OCI-LY7 (cell line): ENCODE results near the gene DHX15. TPM values are rescaled to one million over a fixed set of nuclear protein-coding genes. Genes with fewer than 3 reads are reported as not detected.

Experiments
- BruUV-seq: library from RNA; stranded (reverse); fragments of 400-500 nt; replicated peaks from 2 replicates; lab custom pipeline; 2021; lab: Mats Ljungman, UMichigan
- CTCF ChIA-PET: fragments of 300-600 bp; sonication (Branson Sonifier 250); formaldehyde crosslinking; loops from one replicate; lab custom pipeline; 2022; ENCODE audit warnings: antibody characterized with exemption; ENCODE audit not compliant: unreplicated experiment; lab: Charles Lee
- POLR2A ChIA-PET: fragments of 300-600 bp; sonication (Branson Sonifier 250); formaldehyde crosslinking; loops from one replicate; lab custom pipeline; 2022; ENCODE audit warnings: antibody characterized with exemption; lab: Charles Lee
- DNase-seq: peaks from one replicate; pipeline ENCODE4 v3.0.0-alpha.2; 2015; ENCODE audit warnings: low spot score
- H2AFZ ChIP-seq: fragments of 200-600 bp; sonication (generic), shearing (Covaris generic); 2 replicates; pipeline ENCODE4 v1.6.1; 2014; ENCODE audit warnings: mild to moderate bottlenecking, antibody characterized with exemption, low read length, moderate library complexity
- H3K27ac ChIP-seq: fragments of 200-600 bp; sonication (generic); 2 replicates; pipeline ENCODE4 v1.5.1; 2014; ENCODE audit warnings: mixed run types, low read depth, mild to moderate bottlenecking, moderate library complexity, low read length, inconsistent platforms; ENCODE audit not compliant: poor library complexity, severe bottlenecking
- H3K36me3 ChIP-seq: fragments of 200-600 bp; sonication (generic); 2 replicates; pipeline ENCODE4 v1.6.1; 2014; ENCODE audit warnings: mild to moderate bottlenecking, antibody characterized with exemption, low read length, moderate library complexity, mixed read lengths; ENCODE audit not compliant: insufficient read depth
- H3K4me1 ChIP-seq: fragments of 200-600 bp; sonication (generic); 2 replicates; pipeline ENCODE4 v1.5.1; 2014; ENCODE audit warnings: mild to moderate bottlenecking, low read length; ENCODE audit not compliant: insufficient read depth, poor library complexity, severe bottlenecking
- H3K4me2 ChIP-seq: fragments of 200-600 bp; sonication (generic); 2 replicates; pipeline ENCODE4 v1.6.1; 2014; ENCODE audit warnings: mild to moderate bottlenecking, low read length
- H3K4me3 ChIP-seq: fragments of 200-600 bp; sonication (generic); 2 replicates; pipeline ENCODE4 v1.5.1; 2014; ENCODE audit warnings: mild to moderate bottlenecking, low read depth, low read length; ENCODE audit not compliant: poor library complexity, severe bottlenecking
- H3K79me2 ChIP-seq: fragments of 200-600 bp; sonication (generic); 2 replicates; pipeline ENCODE4 v1.6.1; 2016; ENCODE audit warnings: low read depth, mild to moderate bottlenecking, low read length, moderate library complexity, mixed read lengths; ENCODE audit not compliant: insufficient read depth
- H3K9me2 ChIP-seq: fragments of 200-600 bp; sonication (generic); 2 replicates; pipeline ENCODE4 v1.6.1; 2016; ENCODE audit warnings: mild to moderate bottlenecking, low read length, mixed read lengths; ENCODE audit not compliant: insufficient read depth
- H3K9me3 ChIP-seq: fragments of 200-600 bp; sonication (generic); 2 replicates; pipeline ENCODE4 v1.6.1; 2014; ENCODE audit warnings: mild to moderate bottlenecking, mixed run types, low read length, mixed read lengths
- H4K20me1 ChIP-seq: fragments of 200-600 bp; sonication (generic); 2 replicates; pipeline ENCODE4 v1.6.1; 2014; ENCODE audit warnings: mild to moderate bottlenecking, antibody characterized with exemption, low read length, moderate library complexity, mixed read lengths; ENCODE audit not compliant: insufficient read depth
- CTCF ChIP-seq: fragments of 200-600 bp; sonication (generic); conservative IDR thresholded peaks from 2 replicates; pipeline ENCODE4 v1.5.1; 2014; ENCODE audit warnings: mild to moderate bottlenecking, antibody characterized with exemption, low read length, moderate library complexity, mixed read lengths
- EZH2phosphoT487 ChIP-seq: fragments of 200-600 bp; sonication (generic); IDR thresholded peaks from 2 replicates; pipeline ENCODE4 v1.6.1; 2018; ENCODE audit warnings: low read depth, borderline replicate concordance, mild to moderate bottlenecking, mixed run types, antibody characterized with exemption, low read length, moderate library complexity, mixed read lengths
- intact Hi-C: fragments of 100-400 bp; cut with micrococcal nuclease; formaldehyde crosslinking; loops from one replicate; pipeline ENCODE4 v1.10.0; 2022; ENCODE audit not compliant: unreplicated experiment
- total RNA-seq, 2 experiments: library from RNA; depleted of rRNA in 1 of 2; stranded (reverse); fragments of >200 nt in 1 of 2; shearing (Covaris generic) in 1 of 2; gene quantifications; 2 replicates each; pipeline ENCODE4 v1.2.3, GENCODE V29; 2014 to 2022

DHX15 gene
- total RNA-seq, 2 experiments from 2014 or later = 189 to 237 TPM

DNA sequence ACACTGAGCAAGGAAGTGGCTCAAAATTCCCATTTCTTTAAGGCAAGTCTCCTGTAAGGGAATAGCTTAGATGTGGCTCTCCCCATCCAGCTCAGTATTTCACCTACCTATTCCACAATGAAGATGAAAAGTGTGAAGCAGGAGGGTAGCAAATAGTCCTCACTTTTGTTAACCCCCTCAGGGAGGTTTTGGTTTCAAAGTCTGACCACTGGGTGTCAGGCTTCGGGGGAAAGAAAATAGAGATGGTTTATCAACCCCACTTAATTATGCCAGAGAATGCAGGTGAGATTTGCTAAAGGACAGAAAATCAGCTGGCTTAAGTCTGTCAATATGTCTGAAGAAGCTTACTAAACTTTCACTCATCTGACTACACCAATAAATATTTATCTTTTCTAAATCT is 69.5 kb downstream of the DHX15 start:
- peak; percentile 68 for TF ChIP-seq CTCF
- TF ChIP-seq EZH2phosphoT487 = no peak
- ChIA-PET POLR2A (interaction anchor here (1.2 kb wide), 1 partner anchor 10 kb away, joined by 4 read pairs; no protein-coding TSS in a partner anchor), CTCF (no interaction called here)
- H4K20me1 ChIP-seq = no peaks in the 10 kb centered on the region; the same call in 1 of the 2 replicates
- no peaks in the 10 kb centered on the region for H3K9me2 ChIP-seq
- no peaks in the 10 kb centered on the region for H3K4me1 ChIP-seq
- no peak overlapping the region for H2AFZ ChIP-seq
- no peaks in the 10 kb centered on the region for H3K9me3 ChIP-seq
- no peak overlapping the region for H3K27ac ChIP-seq
- H3K36me3 ChIP-seq = peaks cover 58% of the 10 kb centered on the region
- H3K4me2 ChIP-seq = no peak overlapping the region
- DNase-seq = peak; percentile 18
- no TSS peak for BruUV-seq
- intact Hi-C loops = no loop called here
- H3K4me3 ChIP-seq = no peak overlapping the region
- no peaks in the 10 kb centered on the region for H3K79me2 ChIP-seq

- H3K9me3 ChIP-seq = no peaks in the 10 kb centered on the region
- TF ChIP-seq CTCF (no peak), EZH2phosphoT487 (no peak)
- no peak overlapping the region for H3K27ac ChIP-seq
- H3K36me3 ChIP-seq = peaks cover 48% of the 10 kb centered on the region
- H3K4me1 ChIP-seq = no peaks in the 10 kb centered on the region
- BruUV-seq = TSS peak; percentile 2
- ChIA-PET CTCF (no interaction called here), POLR2A (interaction anchor here (1.2 kb wide), 1 partner anchor 25 kb away, joined by 4 read pairs; no protein-coding TSS in a partner anchor)
- no peaks in the 10 kb centered on the region for H3K9me2 ChIP-seq
- H2AFZ ChIP-seq = no peak overlapping the region
- H3K4me2 ChIP-seq = no peak overlapping the region
- DNase-seq = no peak
- intact Hi-C loops = no loop called here
- H4K20me1 ChIP-seq = no peaks in the 10 kb centered on the region; the same call in 1 of the 2 replicates
- no peaks in the 10 kb centered on the region for H3K79me2 ChIP-seq
- no peak overlapping the region for H3K4me3 ChIP-seq
Observed at GRCh38 chr4:24513718-24514117, 70.6 kb downstream of the DHX15 start.

- H3K36me3 ChIP-seq = peaks cover 26% of the 10 kb centered on the region
Observed at GRCh38 chr4:24511371-24512063, 72.8 kb downstream of the DHX15 start.

More at GRCh38 chr4:24511371-24512063, 72.8 kb downstream of the DHX15 start:
- DNase-seq = no peak
- H3K4me3 ChIP-seq = no peak overlapping the region
- H3K9me2 ChIP-seq = no peaks in the 10 kb centered on the region
- H3K27ac ChIP-seq = no peak overlapping the region
- intact Hi-C loops = no loop called here
- no peak overlapping the region for H3K4me2 ChIP-seq
- no TSS peak for BruUV-seq
- ChIA-PET CTCF (no interaction called here), POLR2A (interaction anchor here (0.7 to 1.0 kb wide), 2 partner anchors 621 to 1905 kb away, joined by 3 to 5 read pairs; no protein-coding TSS in a partner anchor)
- no peaks in the 10 kb centered on the region for H3K4me1 ChIP-seq
- H3K79me2 ChIP-seq = no peaks in the 10 kb centered on the region
- no peak for TF ChIP-seq CTCF
- TF ChIP-seq EZH2phosphoT487 = no peak
- no peaks in the 10 kb centered on the region for H3K9me3 ChIP-seq
- H4K20me1 ChIP-seq = no peaks in the 10 kb centered on the region; the same call in 1 of the 2 replicates
- H2AFZ ChIP-seq = no peak overlapping the region
